KMS-11 (cell line): ENCODE measurements around the gene RAPGEF1.
"Not testable (repeated sequence)": the region's sequence is repeated elsewhere in the genome, so short reads cannot be mapped to it uniquely, and the experiment has no call there.

Source experiments
- H2AFZ ChIP-seq: fragments of 200-600 bp; sonication (generic); 2 replicates; pipeline ENCODE4 v1.6.1; 2016; ENCODE audit warnings: antibody characterized with exemption, mixed run types, low read depth
- H3K27ac ChIP-seq: fragments of 200-600 bp; sonication (generic); 2 replicates; pipeline ENCODE4 v1.6.1; 2016; ENCODE audit warnings: mild to moderate bottlenecking, mixed run types
- H3K27me3 ChIP-seq: fragments of 200-600 bp; sonication (generic); 2 replicates; pipeline ENCODE4 v1.6.1; 2017; ENCODE audit warnings: mild to moderate bottlenecking, low read depth, mixed run types, moderate library complexity; ENCODE audit not compliant: insufficient read depth
- H3K36me3 ChIP-seq: fragments of 200-600 bp; sonication (generic); 2 replicates; pipeline ENCODE4 v1.6.1; 2017; ENCODE audit warnings: mild to moderate bottlenecking, mixed run types; ENCODE audit not compliant: insufficient read depth
- H3K4me1 ChIP-seq: fragments of 200-600 bp; sonication (generic); 2 replicates; pipeline ENCODE4 v1.6.1; 2016; ENCODE audit warnings: mild to moderate bottlenecking, low read depth, mixed run types; ENCODE audit not compliant: poor library complexity, severe bottlenecking
- H3K4me2 ChIP-seq: fragments of 200-600 bp; sonication (generic); 2 replicates; pipeline ENCODE4 v1.7.0; 2016; ENCODE audit warnings: mild to moderate bottlenecking, mixed run types
- H3K4me3 ChIP-seq: fragments of 200-600 bp; sonication (generic); IDR thresholded peaks from 2 replicates; pipeline ENCODE4 v1.6.1; 2017; ENCODE audit warnings: low read depth, low read length, mixed read lengths; ENCODE audit not compliant: insufficient read depth
- H3K79me2 ChIP-seq: fragments of 200-600 bp; sonication (generic); 2 replicates; pipeline ENCODE4 v1.6.1; 2016; ENCODE audit warnings: low read depth, mixed run types; ENCODE audit not compliant: insufficient read depth
- H3K9ac ChIP-seq: fragments of 200-600 bp; sonication (generic); 2 replicates; pipeline ENCODE4 v1.6.1; 2016; ENCODE audit warnings: mild to moderate bottlenecking, mixed run types
- H4K20me1 ChIP-seq: fragments of 200-600 bp; sonication (generic); 2 replicates; pipeline ENCODE4 v1.6.1; 2016; ENCODE audit warnings: mild to moderate bottlenecking, mixed run types; ENCODE audit not compliant: insufficient read depth
- CTCF ChIP-seq: fragments of 200-600 bp; sonication (generic); conservative IDR thresholded peaks from 2 replicates; pipeline ENCODE4 v1.6.1; 2017; ENCODE audit warnings: low read depth, mild to moderate bottlenecking, antibody characterized with exemption, low read length, moderate library complexity, mixed read lengths

The RAPGEF1 gene

GRCh38 chr9:131755541-131756198, 15.8 kb upstream of the RAPGEF1 start:
- Histone ChIP-seq H3K27me3 (peaks cover 31% of the 10 kb centered on the region; the same call in 1 of the 2 replicates), H3K79me2 (no peaks in the 10 kb centered on the region), H3K4me1 (peaks cover 3% of the 10 kb centered on the region), H3K27ac (no peak overlapping the region), H3K36me3 (no peaks in the 10 kb centered on the region), H2AFZ (0 out of 2 replicates have a peak overlapping the region, but pooled peaks have one; percentile 4), H3K4me3 (no peak overlapping the region), H4K20me1 (no peaks in the 10 kb centered on the region), H3K4me2 (no peak overlapping the region), H3K9ac (no peak overlapping the region)
- TF ChIP-seq CTCF: peak; percentile 87

GRCh38 chr9:131754846-131755245, 15.0 kb upstream of the RAPGEF1 start:
- no peak overlapping the region for H3K4me2 ChIP-seq
- no peak overlapping the region for H3K4me3 ChIP-seq
- no peak overlapping the region for H3K9ac ChIP-seq
- no peak for TF ChIP-seq CTCF
- no peak overlapping the region for H3K27ac ChIP-seq
- peaks cover 3% of the 10 kb centered on the region for H3K4me1 ChIP-seq
- H3K79me2 ChIP-seq: no peaks in the 10 kb centered on the region
- H4K20me1 ChIP-seq: no peaks in the 10 kb centered on the region
- no peak overlapping the region for H2AFZ ChIP-seq
- peaks cover 30% of the 10 kb centered on the region; the same call in 1 of the 2 replicates for H3K27me3 ChIP-seq
- H3K36me3 ChIP-seq: no peaks in the 10 kb centered on the region

GRCh38 chr9:131753751-131754150, 13.9 kb upstream of the RAPGEF1 start:
- not testable (repeated sequence) for H3K27ac ChIP-seq, H3K9ac ChIP-seq, H3K4me2 ChIP-seq, H4K20me1 ChIP-seq, H3K4me1 ChIP-seq, H3K4me3 ChIP-seq, H3K79me2 ChIP-seq, H2AFZ ChIP-seq, H3K36me3 ChIP-seq
- H3K27me3 ChIP-seq: peaks cover 21% of the 10 kb centered on the region; the same call in 1 of the 2 replicates

GRCh38 chr9:131752231-131752884, 12.5 kb upstream of the RAPGEF1 start:
- no peak overlapping the region for H3K4me2 ChIP-seq
- no peaks in the 10 kb centered on the region for H3K36me3 ChIP-seq
- no peak for TF ChIP-seq CTCF
- H4K20me1 ChIP-seq: no peaks in the 10 kb centered on the region
- no peak overlapping the region for H3K4me3 ChIP-seq
- no peak overlapping the region for H3K27ac ChIP-seq
- H2AFZ ChIP-seq: no peak overlapping the region
- peaks cover 7% of the 10 kb centered on the region; the same call in 1 of the 2 replicates for H3K27me3 ChIP-seq
- H3K79me2 ChIP-seq: no peaks in the 10 kb centered on the region
- H3K4me1 ChIP-seq: peaks cover 12% of the 10 kb centered on the region
- H3K9ac ChIP-seq: no peak overlapping the region
